BJ (cell line): Measurements from ENCODE around the gene CCNB2. TPM values are rescaled to one million over a fixed set of nuclear protein-coding genes. Genes with fewer than 3 reads are reported as not detected.

ENCODE experiments used
- CTCF ChIA-PET: fragments of 350-600 bp; formaldehyde crosslinking; extraction: SDS; loops from one replicate; lab custom pipeline; 2021; ENCODE audit warnings: antibody characterized with exemption, inconsistent platforms; lab: Yijun Ruan, JAX
- POLR2A ChIA-PET: fragments of 300-600 bp; sonication (Branson Sonifier 250); formaldehyde crosslinking; extraction: SDS; loops from one replicate; lab custom pipeline; 2021; ENCODE audit warnings: antibody characterized with exemption; lab: Charles Lee
- DNase-seq: peaks from one replicate; pipeline ENCODE4 v3.0.0-alpha.2; 2011; ENCODE audit warnings: low read depth
- H3K27me3 ChIP-seq: 2 replicates; pipeline ENCODE4 v1.6.0; 2011; ENCODE audit warnings: low read length; ENCODE audit not compliant: control insufficient read depth, insufficient read depth
- H3K36me3 ChIP-seq: 2 replicates; pipeline ENCODE4 v1.5.1; 2011; ENCODE audit warnings: low read length; ENCODE audit not compliant: control insufficient read depth, insufficient read depth
- H3K4me3 ChIP-seq: 2 replicates; pipeline ENCODE4 v1.5.1; 2011; ENCODE audit warnings: low read depth, mild to moderate bottlenecking, control low read depth, low read length
- polyA plus RNA-seq: library from polyadenylated mRNA; depleted of rRNA; stranded (reverse); fragments of >200 nt; gene quantifications from 2 replicates; pipeline ENCODE4 v1.2.3, GENCODE V29; 2011
- TF ChIP-seq, protein P1 (sequence below): IDR thresholded peaks from 2 replicates; pipeline ENCODE4 v1.5.1; 2011; ENCODE audit warnings: low read depth, mild to moderate bottlenecking, control low read depth, inconsistent platforms, low read length, moderate library complexity; ENCODE audit not compliant: insufficient read depth

The CCNB2 gene
- polyA plus RNA-seq, 1 experiment, result 33.5 TPM

DNA sequence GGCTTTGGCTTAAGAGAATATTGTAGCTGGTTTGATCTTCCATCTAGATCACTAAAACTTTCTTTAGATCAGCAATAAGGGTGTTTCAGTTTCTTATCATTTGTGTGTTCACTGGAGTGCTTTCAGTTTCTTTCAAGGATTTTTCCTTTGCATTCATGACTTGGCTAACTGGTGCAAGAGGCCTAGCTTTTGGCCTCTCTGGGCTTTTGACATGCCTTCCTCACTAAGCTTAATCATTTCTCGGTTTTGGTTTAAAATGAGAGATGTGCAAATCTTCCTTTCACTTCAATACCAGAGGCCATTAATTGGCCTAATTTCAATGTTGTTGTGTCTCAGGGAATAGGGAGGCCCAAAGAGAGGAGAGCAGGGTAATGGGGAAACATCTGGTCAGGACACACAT lies 30.3 kb upstream of the CCNB2 start:
- no peak for DNase-seq
- Histone ChIP-seq H3K4me3 (no peak overlapping the region), H3K36me3 (peaks cover 4% of the 10 kb centered on the region), H3K27me3 (no peaks in the 10 kb centered on the region)
- CTCF ChIA-PET, result interaction anchor here (1.4 kb wide), 1 partner anchor 20 kb away, joined by 3 read pairs; no protein-coding TSS in a partner anchor
- TF ChIP-seq, protein P1, sequence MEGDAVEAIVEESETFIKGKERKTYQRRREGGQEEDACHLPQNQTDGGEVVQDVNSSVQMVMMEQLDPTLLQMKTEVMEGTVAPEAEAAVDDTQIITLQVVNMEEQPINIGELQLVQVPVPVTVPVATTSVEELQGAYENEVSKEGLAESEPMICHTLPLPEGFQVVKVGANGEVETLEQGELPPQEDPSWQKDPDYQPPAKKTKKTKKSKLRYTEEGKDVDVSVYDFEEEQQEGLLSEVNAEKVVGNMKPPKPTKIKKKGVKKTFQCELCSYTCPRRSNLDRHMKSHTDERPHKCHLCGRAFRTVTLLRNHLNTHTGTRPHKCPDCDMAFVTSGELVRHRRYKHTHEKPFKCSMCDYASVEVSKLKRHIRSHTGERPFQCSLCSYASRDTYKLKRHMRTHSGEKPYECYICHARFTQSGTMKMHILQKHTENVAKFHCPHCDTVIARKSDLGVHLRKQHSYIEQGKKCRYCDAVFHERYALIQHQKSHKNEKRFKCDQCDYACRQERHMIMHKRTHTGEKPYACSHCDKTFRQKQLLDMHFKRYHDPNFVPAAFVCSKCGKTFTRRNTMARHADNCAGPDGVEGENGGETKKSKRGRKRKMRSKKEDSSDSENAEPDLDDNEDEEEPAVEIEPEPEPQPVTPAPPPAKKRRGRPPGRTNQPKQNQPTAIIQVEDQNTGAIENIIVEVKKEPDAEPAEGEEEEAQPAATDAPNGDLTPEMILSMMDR, result no peak
- POLR2A ChIA-PET, result no interaction called here

DNA sequence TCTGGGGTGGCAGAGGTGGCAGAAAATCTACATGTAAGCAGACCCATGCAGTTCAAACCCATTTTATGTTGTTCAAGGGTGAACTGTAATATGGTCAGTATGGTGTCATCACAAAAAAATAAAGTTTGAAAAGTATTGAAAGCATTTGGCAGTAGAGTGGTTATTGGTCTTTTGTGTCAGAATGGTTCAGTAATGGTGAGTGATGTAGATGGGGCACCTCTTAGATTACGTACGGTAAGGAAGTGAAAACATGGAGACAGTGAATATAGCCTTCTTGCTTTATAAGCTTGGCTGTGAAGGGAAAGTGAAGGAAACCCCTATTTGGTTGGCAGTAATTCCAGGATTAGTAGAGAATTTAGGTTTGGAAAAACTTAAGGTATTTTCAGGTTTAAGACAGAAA lies 17.2 kb upstream of the CCNB2 start:
- H3K36me3 ChIP-seq, result peaks cover 5% of the 10 kb centered on the region
- CTCF ChIA-PET, result interaction anchor here (0.7 kb wide), 1 partner anchor 20 kb away, joined by 3 read pairs; no protein-coding TSS in a partner anchor
- no peaks in the 10 kb centered on the region for H3K27me3 ChIP-seq
- no peak for DNase-seq
- no peak overlapping the region for H3K4me3 ChIP-seq
- POLR2A ChIA-PET, result no interaction called here
- TF ChIP-seq, protein P1, result no peak

DNA sequence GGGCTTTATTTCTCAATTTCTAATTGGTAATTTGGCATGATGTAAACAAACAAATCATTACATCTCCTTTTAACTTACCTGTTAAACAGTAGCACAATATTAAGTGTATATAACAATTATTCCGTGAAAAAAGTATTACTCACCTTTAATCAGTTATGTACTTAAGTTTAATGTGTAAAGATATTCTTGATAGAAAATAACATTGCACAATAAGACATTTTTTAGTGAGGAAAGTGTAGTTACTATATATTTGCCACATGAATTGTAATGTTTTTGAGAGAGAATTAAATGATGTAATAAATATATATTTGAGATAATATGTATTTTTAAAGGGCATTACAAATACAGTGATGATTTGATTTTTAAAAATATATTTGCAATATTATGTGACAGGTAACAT lies 10.9 kb upstream of the CCNB2 start:
- peaks cover 3% of the 10 kb centered on the region for H3K36me3 ChIP-seq
- CTCF ChIA-PET, result interaction anchor here (1.3 kb wide), 1 partner anchor 20 kb away, joined by 3 read pairs; no protein-coding TSS in a partner anchor
- POLR2A ChIA-PET, result no interaction called here

DNA sequence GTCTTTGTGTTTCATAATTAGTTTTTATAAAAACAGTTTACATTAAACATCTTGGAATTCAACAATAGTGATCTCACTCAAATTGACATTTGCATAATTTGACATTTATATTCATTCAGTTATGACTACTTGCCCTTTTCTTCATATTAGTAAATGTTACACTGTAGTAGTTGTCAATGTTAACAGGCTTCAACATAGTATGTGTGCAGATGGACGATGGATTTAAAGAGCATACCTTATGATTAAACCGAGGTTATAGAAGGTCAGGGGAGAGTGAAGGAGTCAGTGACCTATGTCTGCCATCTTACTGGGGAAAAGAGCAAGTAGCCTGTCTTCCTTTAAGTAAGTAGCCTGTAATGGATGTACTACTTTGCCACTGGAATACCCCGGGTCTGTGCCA lies 8.5 kb upstream of the CCNB2 start:
- peaks cover 4% of the 10 kb centered on the region; the same call in 1 of the 2 replicates for H3K36me3 ChIP-seq
- POLR2A ChIA-PET, result no interaction called here
- H3K4me3 ChIP-seq, result no peak overlapping the region
- H3K27me3 ChIP-seq, result no peaks in the 10 kb centered on the region
- no peak for DNase-seq
- CTCF ChIA-PET, result no interaction called here
- TF ChIP-seq, protein P1, result no peak

More for the DNA sequence above, 10.9 kb upstream of the CCNB2 start:
- no peak for DNase-seq
- H3K27me3 ChIP-seq, result no peaks in the 10 kb centered on the region
- TF ChIP-seq, protein P1, result no peak
- H3K4me3 ChIP-seq, result no peak overlapping the region

DNA sequence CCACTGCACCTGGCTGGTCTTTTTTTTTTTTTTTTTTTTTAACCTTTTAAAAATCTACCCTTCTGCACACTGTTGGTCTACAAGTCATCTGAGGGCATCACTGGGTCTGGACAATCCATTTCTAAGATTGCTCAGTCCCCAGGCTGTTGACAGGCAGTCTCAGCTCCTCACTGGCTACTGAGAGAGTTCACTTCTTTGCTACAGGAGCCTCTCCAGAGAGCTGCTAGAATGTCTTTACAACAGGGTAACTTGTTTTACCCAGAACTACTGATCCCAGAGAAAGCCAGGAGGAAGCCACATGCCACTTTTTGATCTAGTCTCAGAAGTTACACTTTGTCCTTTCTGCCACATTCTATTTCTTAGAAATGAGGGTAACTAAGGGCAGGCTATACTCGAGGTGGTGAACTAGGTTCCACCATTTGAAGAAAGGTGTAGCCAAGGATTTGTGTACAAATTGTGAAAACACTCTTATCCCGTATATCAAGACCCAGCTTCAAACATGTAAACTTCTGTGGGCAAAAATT lies 5.7 kb upstream of the CCNB2 start:
- CTCF ChIA-PET, result interaction anchor here (0.6 kb wide), 2 partner anchors 56 to 1366 kb away, joined by 3 read pairs; no protein-coding TSS in a partner anchor
- TF ChIP-seq, protein P1, result no peak
- H3K27me3 ChIP-seq, result no peaks in the 10 kb centered on the region
- peaks cover 4% of the 10 kb centered on the region; the same call in 1 of the 2 replicates for H3K36me3 ChIP-seq
- DNase-seq, result no peak
- POLR2A ChIA-PET, result no interaction called here
- H3K4me3 ChIP-seq, result no peak overlapping the region
